IPS-18a (cell line): ENCODE data around the gene SORCS2.

ENCODE experiments used
- H3K27ac ChIP-seq: one replicate; pipeline ENCODE4 v1.5.1; 2013; ENCODE audit warnings: low read length
- H3K27me3 ChIP-seq: one replicate; pipeline ENCODE4 v1.6.1; 2013; ENCODE audit warnings: mild to moderate bottlenecking, low read length; ENCODE audit not compliant: control insufficient read depth, insufficient read depth
- H3K36me3 ChIP-seq: one replicate; pipeline ENCODE4 v1.6.1; 2013; ENCODE audit warnings: low read depth, low read length; ENCODE audit not compliant: control insufficient read depth
- H3K4me1 ChIP-seq: one replicate; pipeline ENCODE4 v1.6.1; 2013; ENCODE audit warnings: low read depth, low read length; ENCODE audit not compliant: control insufficient read depth
- H3K4me3 ChIP-seq: one replicate; pipeline ENCODE4 v1.5.1; 2013; ENCODE audit warnings: low read length
- H3K9ac ChIP-seq: one replicate; pipeline ENCODE4 v1.6.1; 2013; ENCODE audit warnings: mild to moderate bottlenecking, low read length, moderate library complexity
- H3K9me3 ChIP-seq: one replicate; pipeline ENCODE4 v1.6.1; 2013; ENCODE audit warnings: low read depth, low read length; ENCODE audit not compliant: control insufficient read depth

The SORCS2 gene

DNA sequence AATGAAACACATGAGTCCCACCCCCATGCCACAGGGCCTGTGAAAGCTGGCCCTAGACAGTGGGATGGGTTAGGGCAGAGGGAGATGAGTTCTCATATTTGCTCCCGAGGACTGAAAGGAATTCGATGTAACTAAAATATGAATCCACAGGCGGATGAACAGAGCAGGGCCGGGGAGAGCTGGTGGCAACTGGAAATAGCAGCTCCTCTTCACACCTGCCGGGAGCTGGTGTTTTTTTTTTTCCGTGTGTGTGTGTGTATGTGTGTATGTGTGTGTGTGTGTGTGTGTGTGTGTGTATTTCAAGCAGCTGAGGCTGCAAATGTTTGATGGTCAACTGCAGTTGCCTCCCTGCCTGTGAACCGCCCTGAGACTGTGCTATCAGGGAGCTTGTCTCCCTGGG is 357.5 kb downstream of the SORCS2 start:
- H3K27ac ChIP-seq, result no peak overlapping the region
- no peak overlapping the region for H3K4me3 ChIP-seq

DNA sequence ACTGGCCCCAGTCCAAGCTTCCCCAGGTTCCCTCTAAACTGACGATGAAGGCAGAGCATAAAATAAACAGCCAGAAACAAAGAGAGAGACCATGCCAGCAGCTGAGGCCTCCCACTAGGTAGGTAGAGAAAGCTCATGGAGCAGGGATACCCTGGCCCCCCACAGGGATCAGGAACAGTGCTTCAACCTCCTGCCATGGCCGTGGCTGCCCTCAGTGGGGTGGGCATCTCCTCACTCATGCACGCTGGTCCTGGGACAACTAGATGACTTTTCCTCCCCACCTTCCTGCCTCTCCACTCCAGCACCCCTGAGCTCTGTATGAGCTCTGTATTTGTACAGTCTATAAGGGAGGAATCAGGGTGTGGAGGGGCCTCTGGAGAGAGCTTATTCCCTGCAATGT is 360.1 kb downstream of the SORCS2 start:
- Histone ChIP-seq H3K36me3 (no peaks in the 10 kb centered on the region), H3K4me3 (no peak overlapping the region), H3K9ac (no peak overlapping the region), H3K9me3 (peaks cover 6% of the 10 kb centered on the region), H3K27ac (no peak overlapping the region), H3K27me3 (no peaks in the 10 kb centered on the region), H3K4me1 (no peaks in the 10 kb centered on the region)

More for the DNA sequence above, 357.5 kb downstream of the SORCS2 start:
- Histone ChIP-seq H3K9ac (no peak overlapping the region), H3K27me3 (no peaks in the 10 kb centered on the region), H3K36me3 (no peaks in the 10 kb centered on the region), H3K9me3 (peaks cover 6% of the 10 kb centered on the region), H3K4me1 (no peaks in the 10 kb centered on the region)

DNA sequence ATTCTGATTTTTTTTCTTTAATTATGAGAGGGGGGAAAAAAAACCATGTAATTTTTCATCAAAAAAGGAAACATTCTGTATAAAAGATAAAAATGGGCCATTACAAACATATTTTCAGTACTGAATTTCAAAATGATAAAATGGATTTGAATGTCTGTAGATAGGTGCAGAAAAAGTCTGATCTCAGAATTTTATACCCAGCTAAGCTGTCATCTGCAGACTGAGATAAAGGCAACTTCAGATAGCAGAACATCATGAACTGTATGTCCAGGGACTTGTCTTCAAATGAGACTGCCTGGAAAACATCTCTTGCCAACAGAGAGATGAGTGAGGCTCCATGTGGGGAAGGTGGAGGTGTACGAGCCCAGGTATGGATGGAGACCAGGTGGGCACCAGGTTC is 360.9 kb downstream of the SORCS2 start:
- no peak overlapping the region for H3K9ac ChIP-seq
- no peaks in the 10 kb centered on the region for H3K27me3 ChIP-seq
- no peaks in the 10 kb centered on the region for H3K36me3 ChIP-seq
- H3K4me1 ChIP-seq, result no peaks in the 10 kb centered on the region
- no peak overlapping the region for H3K27ac ChIP-seq
- no peak overlapping the region for H3K4me3 ChIP-seq
- H3K9me3 ChIP-seq, result peaks cover 6% of the 10 kb centered on the region

DNA sequence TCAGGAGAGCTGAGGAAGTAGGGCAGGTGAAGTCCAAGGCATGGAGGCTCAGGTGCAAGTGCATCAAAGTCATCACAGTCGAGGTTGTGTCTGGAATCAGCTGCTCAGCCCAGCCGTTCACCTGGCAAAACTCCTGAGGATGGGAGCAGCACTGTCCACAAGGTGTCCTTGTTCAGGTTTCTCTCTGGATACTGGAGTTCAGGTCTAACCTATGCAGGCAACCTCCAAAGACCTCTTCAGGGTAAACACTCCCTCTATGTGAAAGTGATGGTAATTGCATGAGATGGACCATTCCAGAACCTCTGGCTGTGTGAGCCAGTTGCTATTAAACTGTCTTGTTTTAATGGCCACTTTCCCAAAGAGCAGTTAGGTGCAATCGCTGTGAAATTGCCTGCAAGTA is 362.6 kb downstream of the SORCS2 start:
- no peaks in the 10 kb centered on the region for H3K27me3 ChIP-seq
- H3K9ac ChIP-seq, result no peak overlapping the region
- peaks cover 6% of the 10 kb centered on the region for H3K9me3 ChIP-seq
- H3K36me3 ChIP-seq, result no peaks in the 10 kb centered on the region
- H3K4me3 ChIP-seq, result no peak overlapping the region
- H3K4me1 ChIP-seq, result no peaks in the 10 kb centered on the region
- H3K27ac ChIP-seq, result no peak overlapping the region

DNA sequence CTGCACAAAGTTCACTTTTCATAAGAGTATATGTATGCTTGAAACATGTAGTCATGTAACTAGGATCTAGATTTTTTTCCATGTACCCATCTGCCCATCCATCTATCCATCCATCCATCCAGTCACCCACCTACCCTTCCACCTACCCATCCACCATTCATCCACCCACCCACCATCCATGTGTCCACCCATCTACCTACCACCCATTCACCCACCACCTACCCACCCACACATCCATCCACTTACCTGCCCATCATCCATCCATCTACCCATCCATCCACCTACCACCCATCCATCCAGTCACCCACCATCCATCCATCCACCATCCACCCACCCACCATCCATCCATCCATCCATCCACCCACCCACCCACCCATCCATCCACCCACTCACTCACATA is 364.2 kb downstream of the SORCS2 start:
- Histone ChIP-seq H3K27ac (no peak overlapping the region), H3K4me3 (no peak overlapping the region), H3K36me3 (no peaks in the 10 kb centered on the region), H3K27me3 (no peaks in the 10 kb centered on the region), H3K4me1 (no peaks in the 10 kb centered on the region), H3K9me3 (peaks cover 6% of the 10 kb centered on the region), H3K9ac (no peak overlapping the region)

DNA sequence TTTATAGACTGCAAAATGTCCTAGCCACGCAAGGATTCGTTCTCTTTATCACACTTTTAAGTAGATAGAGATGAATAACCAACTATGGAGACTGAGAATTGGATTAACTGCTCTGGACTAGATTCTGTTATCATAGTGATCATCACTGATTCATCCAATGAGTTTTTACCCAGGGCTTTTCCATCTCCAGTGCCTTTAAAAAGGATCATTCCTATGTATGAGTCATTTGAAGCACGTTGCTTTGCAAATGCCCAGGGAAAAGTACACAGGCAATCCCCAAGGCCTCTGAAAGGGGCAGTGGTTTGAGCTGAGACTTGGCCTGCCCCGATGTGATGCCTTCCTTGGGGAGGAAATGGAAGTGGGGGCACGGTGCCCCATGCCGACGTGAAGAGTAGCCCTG is 365.1 kb downstream of the SORCS2 start:
- H3K27me3 ChIP-seq, result no peaks in the 10 kb centered on the region
- H3K4me3 ChIP-seq, result no peak overlapping the region
- H3K4me1 ChIP-seq, result no peaks in the 10 kb centered on the region
- H3K9me3 ChIP-seq, result peaks cover 6% of the 10 kb centered on the region
- H3K36me3 ChIP-seq, result no peaks in the 10 kb centered on the region
- H3K9ac ChIP-seq, result no peak overlapping the region
- no peak overlapping the region for H3K27ac ChIP-seq

DNA sequence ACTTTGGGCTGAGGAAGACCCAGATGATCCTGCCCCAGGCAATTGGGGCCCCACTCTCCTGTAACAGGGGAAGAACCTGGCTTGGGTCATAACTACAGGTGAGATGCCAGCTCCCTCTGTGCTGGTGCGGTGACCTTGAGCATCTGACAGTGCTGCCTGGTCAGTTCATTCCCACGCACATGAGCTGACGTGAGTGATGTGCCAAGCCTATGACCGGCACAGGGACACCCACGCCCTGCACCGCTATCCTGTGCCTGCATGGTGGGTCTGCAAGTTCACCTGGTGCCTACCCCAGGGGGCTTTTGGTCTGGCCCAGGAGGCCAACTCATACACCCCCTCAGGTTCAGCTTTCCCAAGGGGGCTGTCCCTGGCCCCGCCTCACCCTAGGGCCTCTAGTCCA is 366.1 kb downstream of the SORCS2 start:
- Histone ChIP-seq H3K27ac (no peak overlapping the region), H3K4me1 (no peaks in the 10 kb centered on the region), H3K36me3 (no peaks in the 10 kb centered on the region), H3K9ac (no peak overlapping the region), H3K27me3 (no peaks in the 10 kb centered on the region), H3K4me3 (no peak overlapping the region), H3K9me3 (peaks cover 3% of the 10 kb centered on the region)

DNA sequence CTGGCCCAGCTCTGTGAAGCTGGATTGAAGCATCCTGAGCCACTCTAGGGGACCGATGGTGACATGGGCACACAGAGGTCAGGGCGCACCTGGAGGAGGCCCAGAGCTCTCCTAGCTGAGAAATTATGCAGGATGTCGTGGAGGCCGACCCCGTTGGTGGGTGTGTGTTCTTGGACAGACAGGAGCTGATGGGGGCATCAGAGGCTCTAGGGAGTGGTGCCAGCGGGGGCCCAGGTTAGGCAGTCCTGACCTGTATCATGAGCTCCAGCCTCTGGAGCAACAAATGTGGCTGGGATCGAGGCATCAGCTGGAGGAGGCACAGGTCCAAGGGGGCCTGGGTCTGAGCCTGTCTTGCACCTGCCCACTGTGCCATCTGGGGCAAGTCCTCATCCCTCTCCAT is 367.0 kb downstream of the SORCS2 start:
- Histone ChIP-seq H3K27me3 (no peaks in the 10 kb centered on the region), H3K4me1 (no peaks in the 10 kb centered on the region), H3K36me3 (no peaks in the 10 kb centered on the region), H3K27ac (no peak overlapping the region), H3K9ac (no peak overlapping the region), H3K9me3 (no peaks in the 10 kb centered on the region), H3K4me3 (no peak overlapping the region)

DNA sequence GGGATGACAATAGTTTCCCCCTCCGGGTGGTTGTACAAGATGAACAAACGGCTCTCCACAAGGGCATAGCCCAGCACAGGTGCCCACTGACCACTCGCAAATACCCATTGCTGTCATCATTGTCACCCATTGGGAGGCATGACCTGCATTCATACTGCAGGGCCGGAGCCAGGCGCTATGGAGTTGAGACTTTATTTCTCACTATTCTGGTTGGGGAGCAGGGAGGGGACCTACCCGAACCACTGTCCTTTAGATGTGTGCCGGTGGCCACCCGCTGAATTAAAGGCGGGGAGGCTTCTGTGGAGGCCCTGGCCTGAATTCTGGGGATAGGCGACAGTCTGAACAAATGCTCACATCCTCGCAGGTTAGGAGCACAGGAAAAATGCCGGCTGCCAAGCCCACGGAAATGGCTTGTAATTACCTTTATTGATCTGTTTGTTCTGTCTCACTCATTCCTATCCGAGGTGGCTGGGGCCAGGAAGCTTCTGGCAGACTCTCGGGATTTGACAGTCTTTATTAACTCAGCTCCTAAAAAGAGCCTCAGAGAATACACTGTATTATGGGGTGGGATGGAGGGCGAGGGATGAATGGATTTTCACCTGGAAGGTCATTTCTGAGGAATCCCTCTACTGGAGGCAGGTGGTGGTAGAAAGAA is 367.5 kb downstream of the SORCS2 start:
- Histone ChIP-seq H3K9ac (no peak overlapping the region), H3K36me3 (no peaks in the 10 kb centered on the region), H3K4me3 (no peak overlapping the region), H3K9me3 (no peaks in the 10 kb centered on the region), H3K4me1 (no peaks in the 10 kb centered on the region), H3K27ac (no peak overlapping the region), H3K27me3 (no peaks in the 10 kb centered on the region)

DNA sequence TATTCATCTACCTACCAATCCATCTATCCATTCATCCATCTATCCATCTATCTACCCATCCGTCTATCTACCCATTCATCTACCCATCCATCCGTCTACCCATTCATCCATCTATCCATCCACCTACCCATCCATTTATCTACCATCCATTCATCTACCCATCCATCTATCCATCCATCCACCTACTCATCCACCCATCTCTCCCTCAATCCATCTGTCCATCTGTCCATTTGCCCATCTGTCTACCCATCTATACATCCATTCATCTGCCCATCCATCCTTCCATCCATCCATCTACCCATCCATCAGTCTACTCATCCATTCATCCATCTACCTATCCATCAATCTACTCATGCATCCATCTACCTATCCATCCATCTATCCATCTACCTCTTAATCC is 369.2 kb downstream of the SORCS2 start:
- no peak overlapping the region for H3K27ac ChIP-seq
- no peaks in the 10 kb centered on the region for H3K9me3 ChIP-seq
- H3K36me3 ChIP-seq, result no peaks in the 10 kb centered on the region
- H3K4me1 ChIP-seq, result no peaks in the 10 kb centered on the region
- H3K27me3 ChIP-seq, result no peaks in the 10 kb centered on the region
- H3K4me3 ChIP-seq, result no peak overlapping the region
- no peak overlapping the region for H3K9ac ChIP-seq

DNA sequence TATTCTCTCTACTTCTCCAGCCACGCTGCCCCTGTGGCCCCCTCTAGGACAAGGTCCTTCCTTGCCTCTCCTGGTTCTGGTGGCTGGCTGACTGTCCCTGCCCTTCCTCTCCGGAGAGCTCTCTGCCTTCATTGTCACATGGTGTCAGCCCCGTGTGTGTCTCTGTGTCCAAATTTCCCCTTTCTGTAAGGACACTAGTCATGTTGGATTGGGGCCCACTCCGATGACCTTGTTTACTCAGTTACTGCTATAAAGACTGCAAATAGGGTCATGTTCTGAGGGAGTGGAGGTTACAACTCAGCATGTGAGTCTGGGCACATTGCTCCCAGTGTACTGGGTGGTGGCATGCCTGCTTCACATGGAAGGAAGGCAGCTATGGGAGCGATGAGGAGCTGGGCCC is 371.9 kb downstream of the SORCS2 start:
- H3K9ac ChIP-seq, result no peak overlapping the region
- H3K27ac ChIP-seq, result no peak overlapping the region
- H3K4me1 ChIP-seq, result no peaks in the 10 kb centered on the region
- no peaks in the 10 kb centered on the region for H3K27me3 ChIP-seq
- H3K9me3 ChIP-seq, result no peaks in the 10 kb centered on the region
- H3K4me3 ChIP-seq, result no peak overlapping the region
- no peaks in the 10 kb centered on the region for H3K36me3 ChIP-seq

DNA sequence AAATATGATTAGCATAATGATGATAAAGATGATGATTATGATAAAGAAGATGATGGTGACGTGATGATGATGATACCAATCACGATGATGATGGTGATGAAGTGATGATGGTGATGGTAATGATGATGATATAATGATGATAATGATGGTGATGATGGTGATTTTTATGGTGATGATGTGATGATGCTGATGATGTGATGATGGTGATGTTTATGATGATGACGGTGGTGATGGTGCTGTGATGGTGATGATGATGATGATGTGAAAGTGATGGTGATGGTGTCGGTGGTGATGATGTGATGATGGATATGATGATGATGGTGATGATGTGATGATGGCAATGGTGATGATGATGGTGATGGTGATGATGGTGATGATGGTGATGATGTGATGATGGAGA is 373.1 kb downstream of the SORCS2 start:
- Histone ChIP-seq H3K4me1 (no peaks in the 10 kb centered on the region), H3K9me3 (no peaks in the 10 kb centered on the region), H3K27me3 (no peaks in the 10 kb centered on the region), H3K4me3 (no peak overlapping the region), H3K9ac (no peak overlapping the region), H3K27ac (no peak overlapping the region), H3K36me3 (no peaks in the 10 kb centered on the region)
